Body of pancreas (tissue), 4 donors: ENCODE results near the gene PRM1.

Source experiments
- POLR2A ChIP-seq, 3 donors: fragments of 450-650 bp; IDR thresholded peaks; one replicate each; pipeline ENCODE4 v1.6.1; 2016; ENCODE audit warnings: antibody characterized with exemption in 3 of 3, mild to moderate bottlenecking in 2 of 3
- TF ChIP-seq, protein P1 (sequence below), 7 experiments: fragments of 450-650 bp in 4 of 7; fragments of 200-600 bp in 3 of 7; sonication (generic) in 3 of 7; IDR thresholded peaks; one replicate each; pipeline ENCODE4 v1.5.1; 2016 to 2019; ENCODE audit warnings: antibody characterized with exemption in 7 of 7

DNA sequence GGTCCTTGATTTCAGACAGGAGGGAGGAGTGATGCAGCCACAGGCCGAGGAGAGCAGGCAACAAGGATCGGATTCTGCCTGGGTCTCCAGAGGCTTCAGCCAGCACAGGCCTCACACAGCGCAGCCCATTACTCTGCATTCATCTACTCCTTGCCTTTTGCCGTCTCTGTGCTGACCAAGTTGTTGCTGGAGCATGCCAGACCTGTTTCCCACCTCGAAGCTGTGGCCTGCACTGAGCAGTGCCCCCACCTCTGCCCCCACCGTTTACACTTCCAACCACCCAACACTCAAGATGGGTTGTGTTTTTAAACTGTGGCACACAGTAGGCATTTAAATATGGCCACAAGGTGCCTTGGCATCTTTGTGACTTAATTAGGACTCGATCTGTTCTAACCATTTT lies 6.2 kb downstream of the PRM1 start:
- TF ChIP-seq, protein P1, sequence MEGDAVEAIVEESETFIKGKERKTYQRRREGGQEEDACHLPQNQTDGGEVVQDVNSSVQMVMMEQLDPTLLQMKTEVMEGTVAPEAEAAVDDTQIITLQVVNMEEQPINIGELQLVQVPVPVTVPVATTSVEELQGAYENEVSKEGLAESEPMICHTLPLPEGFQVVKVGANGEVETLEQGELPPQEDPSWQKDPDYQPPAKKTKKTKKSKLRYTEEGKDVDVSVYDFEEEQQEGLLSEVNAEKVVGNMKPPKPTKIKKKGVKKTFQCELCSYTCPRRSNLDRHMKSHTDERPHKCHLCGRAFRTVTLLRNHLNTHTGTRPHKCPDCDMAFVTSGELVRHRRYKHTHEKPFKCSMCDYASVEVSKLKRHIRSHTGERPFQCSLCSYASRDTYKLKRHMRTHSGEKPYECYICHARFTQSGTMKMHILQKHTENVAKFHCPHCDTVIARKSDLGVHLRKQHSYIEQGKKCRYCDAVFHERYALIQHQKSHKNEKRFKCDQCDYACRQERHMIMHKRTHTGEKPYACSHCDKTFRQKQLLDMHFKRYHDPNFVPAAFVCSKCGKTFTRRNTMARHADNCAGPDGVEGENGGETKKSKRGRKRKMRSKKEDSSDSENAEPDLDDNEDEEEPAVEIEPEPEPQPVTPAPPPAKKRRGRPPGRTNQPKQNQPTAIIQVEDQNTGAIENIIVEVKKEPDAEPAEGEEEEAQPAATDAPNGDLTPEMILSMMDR (IDR thresholded peaks at IDR 0.05): no peak
- no peak for TF ChIP-seq POLR2A (IDR thresholded peaks at IDR 0.05)
